Measurements from ENCODE around the gene KCNB1.

Gene KCNB1

GRCh38 chr20:49466114-49466912 is 16.2 kb downstream of the KCNB1 start:
- no peak for DNase-seq

- no peak for DNase-seq
Measured at GRCh38 chr20:49464556-49464955, 17.9 kb downstream of the KCNB1 start.

GRCh38 chr20:49462626-49463025 is 19.8 kb downstream of the KCNB1 start:
- DNase-seq, result no peak

GRCh38 chr20:49461894-49462620 is 20.4 kb downstream of the KCNB1 start:
- no peak for DNase-seq

- no peak for DNase-seq
Measured at GRCh38 chr20:49460916-49461315, 21.6 kb downstream of the KCNB1 start.

GRCh38 chr20:49460131-49460530 is 22.3 kb downstream of the KCNB1 start:
- DNase-seq, result no peak

GRCh38 chr20:49459684-49460083 is 22.8 kb downstream of the KCNB1 start:
- DNase-seq, result no peak

GRCh38 chr20:49457444-49457843 is 25.0 kb downstream of the KCNB1 start:
- no peak for DNase-seq

- DNase-seq, result no peak
Measured at GRCh38 chr20:49456646-49457045, 25.8 kb downstream of the KCNB1 start.

- no peak for DNase-seq
Measured at GRCh38 chr20:49455691-49456090, 26.8 kb downstream of the KCNB1 start.

- DNase-seq, result no peak
Measured at GRCh38 chr20:49452011-49452482, 30.4 kb downstream of the KCNB1 start.

- no peak for DNase-seq
Measured at GRCh38 chr20:49450281-49450721, 32.2 kb downstream of the KCNB1 start.

GRCh38 chr20:49448917-49449316 is 33.6 kb downstream of the KCNB1 start:
- no peak for DNase-seq

GRCh38 chr20:49447946-49448809 is 34.3 kb downstream of the KCNB1 start:
- no peak for DNase-seq

- DNase-seq, result no peak
Measured at GRCh38 chr20:49447364-49447763, 35.1 kb downstream of the KCNB1 start.

- no peak for DNase-seq
Measured at GRCh38 chr20:49446808-49447207, 35.7 kb downstream of the KCNB1 start.

GRCh38 chr20:49446080-49446479 is 36.4 kb downstream of the KCNB1 start:
- no peak for DNase-seq

GRCh38 chr20:49445176-49445575 is 37.3 kb downstream of the KCNB1 start:
- no peak for DNase-seq

GRCh38 chr20:49444553-49444990 is 37.9 kb downstream of the KCNB1 start:
- DNase-seq, result no peak

GRCh38 chr20:49437057-49437456 is 45.4 kb downstream of the KCNB1 start:
- DNase-seq, result no peak

- DNase-seq, result no peak
Measured at GRCh38 chr20:49435639-49436038, 46.8 kb downstream of the KCNB1 start.

GRCh38 chr20:49433333-49433732 is 49.1 kb downstream of the KCNB1 start:
- DNase-seq, result no peak

- no peak for DNase-seq
Measured at GRCh38 chr20:49432550-49432949, 49.9 kb downstream of the KCNB1 start.
